IPS-18c (cell line): ENCODE measurements around the gene FBXO22.
"Not testable (repeated sequence)": the region's sequence is repeated elsewhere in the genome, so short reads cannot be mapped to it uniquely, and the experiment has no call there.

Experiments used
- H3K4me3 ChIP-seq: 2 replicates; pipeline ENCODE4 v1.7.0; 2013; ENCODE audit warnings: low read depth, mild to moderate bottlenecking, low read length, moderate library complexity; ENCODE audit not compliant: insufficient read depth
- H3K9me3 ChIP-seq: one replicate; pipeline ENCODE4 v1.6.1; 2013; ENCODE audit warnings: mild to moderate bottlenecking, low read length, moderate library complexity; ENCODE audit not compliant: control insufficient read depth, insufficient read depth

Gene FBXO22

DNA sequence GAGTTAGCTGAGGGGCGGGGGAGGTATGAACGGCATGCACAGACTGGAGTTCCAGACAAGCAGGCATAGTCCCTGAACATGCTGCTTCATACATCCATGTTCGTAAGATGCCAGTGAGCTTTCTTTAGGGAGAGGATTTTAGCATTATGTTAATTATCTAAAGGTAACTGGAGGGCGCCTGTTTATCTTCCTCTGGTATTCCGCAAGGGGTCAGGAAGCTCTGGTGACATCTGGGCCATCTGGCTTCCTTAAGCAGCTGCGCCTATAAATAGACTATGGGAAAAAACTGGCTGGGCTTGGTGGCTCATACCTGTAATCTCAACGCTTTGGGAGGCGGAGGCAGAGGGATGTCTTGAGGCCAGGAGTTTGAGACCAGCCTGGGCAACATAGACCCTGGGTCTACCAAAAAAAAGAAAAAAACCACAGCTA, 1.5 kb upstream of the FBXO22 start:
- Histone ChIP-seq H3K4me3 (no peak overlapping the region), H3K9me3 (no peaks in the 10 kb centered on the region)

DNA sequence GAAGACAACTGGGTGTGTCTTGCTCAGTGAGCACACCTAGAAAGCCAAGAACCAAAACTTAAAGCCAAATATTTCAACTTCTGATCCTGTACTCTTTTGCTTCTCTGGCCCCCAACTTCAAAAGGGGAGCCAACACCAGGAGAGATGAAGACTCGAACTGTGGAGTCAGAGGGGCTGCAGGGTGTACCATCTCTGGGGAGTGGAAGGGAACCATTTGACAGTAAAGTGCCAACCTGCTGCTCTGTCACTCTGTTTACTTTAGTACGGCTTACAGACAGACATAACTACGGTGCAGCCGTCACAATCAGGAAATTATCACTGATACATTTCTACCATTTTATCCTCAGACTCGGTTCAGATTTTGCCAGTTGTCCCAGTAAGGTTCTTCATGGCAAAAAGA, 1.6 kb downstream of the FBXO22 start:
- H3K9me3 ChIP-seq: no peaks in the 10 kb centered on the region
- H3K4me3 ChIP-seq: no peak overlapping the region

DNA sequence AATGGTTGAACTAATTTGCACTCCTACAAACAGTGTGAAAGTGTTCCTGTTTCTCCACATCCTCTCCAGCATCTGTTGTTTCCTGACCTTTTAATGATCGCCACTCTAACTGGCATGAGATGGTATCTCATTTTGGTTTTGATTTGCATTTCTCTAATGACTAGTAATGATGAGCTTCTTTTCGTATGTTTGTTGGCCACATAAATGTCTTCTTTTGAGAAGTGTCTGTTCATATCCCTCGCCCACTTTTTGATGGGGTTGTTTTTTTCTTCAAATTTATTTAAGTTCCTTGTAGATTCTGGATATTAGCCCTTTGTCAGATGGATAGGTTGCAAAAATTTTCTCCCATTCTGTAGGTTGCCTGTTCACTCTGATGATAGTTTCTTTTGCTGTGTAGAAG, 6.7 kb downstream of the FBXO22 start:
- H3K9me3 ChIP-seq, H3K4me3 ChIP-seq: not testable (repeated sequence)

DNA sequence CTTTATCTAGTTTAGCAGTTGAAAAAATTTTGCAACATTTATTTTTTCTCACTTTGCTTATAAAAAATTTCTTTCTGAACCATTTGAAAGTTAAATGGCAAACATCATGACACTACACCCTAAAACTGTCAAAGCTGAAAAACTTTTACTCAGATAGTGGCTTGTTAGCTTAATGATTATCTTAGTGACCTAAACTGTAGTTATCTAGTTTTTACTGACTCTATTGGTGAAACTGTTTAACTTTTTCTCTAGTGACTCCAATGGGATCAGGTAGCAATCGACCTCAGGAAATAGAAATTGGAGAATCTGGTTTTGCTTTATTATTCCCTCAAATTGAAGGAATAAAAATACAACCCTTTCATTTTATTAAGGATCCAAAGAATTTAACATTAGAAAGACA, 13.3 kb downstream of the FBXO22 start:
- no peaks in the 10 kb centered on the region for H3K9me3 ChIP-seq
- H3K4me3 ChIP-seq: no peak overlapping the region

DNA sequence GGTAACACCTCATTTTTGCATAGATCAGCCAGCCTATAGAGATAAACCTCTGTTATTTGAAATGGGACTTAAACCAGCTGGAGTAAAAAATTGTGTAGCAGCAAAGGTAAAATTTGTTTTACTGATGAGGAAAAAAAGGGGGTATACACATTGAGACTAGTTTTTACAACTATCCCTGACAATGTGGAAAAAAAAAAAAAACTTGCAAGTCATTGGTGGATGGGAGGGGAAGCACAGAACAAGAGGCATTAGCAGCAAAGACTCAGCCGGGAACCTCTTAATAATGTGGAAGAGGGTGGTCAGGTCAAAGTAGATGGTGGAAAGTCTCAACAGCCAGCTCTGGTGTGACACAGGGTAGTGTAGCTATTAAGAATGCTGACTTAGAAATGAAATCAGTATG, 14.5 kb downstream of the FBXO22 start:
- H3K4me3 ChIP-seq: no peak overlapping the region
- no peaks in the 10 kb centered on the region for H3K9me3 ChIP-seq

DNA sequence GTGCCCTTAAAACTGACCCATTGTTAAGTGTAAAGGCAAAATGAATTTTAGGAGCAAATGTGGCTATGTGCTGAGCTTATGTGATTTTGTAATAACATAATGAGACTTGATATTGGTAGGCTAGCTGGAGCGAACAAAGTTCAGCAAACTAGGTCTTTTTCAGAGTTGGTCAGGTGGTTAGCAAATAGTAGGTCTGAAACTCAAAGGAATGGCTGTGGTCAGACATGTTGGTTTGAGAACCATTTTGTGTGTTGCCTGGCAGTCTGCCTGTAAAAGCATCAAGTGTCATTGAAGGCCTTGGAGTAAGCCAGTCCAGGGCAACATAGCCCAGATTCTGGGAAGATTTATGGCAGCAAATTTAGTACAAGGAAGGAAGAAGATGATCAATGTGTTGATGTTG, 16.4 kb downstream of the FBXO22 start:
- Histone ChIP-seq H3K4me3 (no peak overlapping the region), H3K9me3 (no peaks in the 10 kb centered on the region)

DNA sequence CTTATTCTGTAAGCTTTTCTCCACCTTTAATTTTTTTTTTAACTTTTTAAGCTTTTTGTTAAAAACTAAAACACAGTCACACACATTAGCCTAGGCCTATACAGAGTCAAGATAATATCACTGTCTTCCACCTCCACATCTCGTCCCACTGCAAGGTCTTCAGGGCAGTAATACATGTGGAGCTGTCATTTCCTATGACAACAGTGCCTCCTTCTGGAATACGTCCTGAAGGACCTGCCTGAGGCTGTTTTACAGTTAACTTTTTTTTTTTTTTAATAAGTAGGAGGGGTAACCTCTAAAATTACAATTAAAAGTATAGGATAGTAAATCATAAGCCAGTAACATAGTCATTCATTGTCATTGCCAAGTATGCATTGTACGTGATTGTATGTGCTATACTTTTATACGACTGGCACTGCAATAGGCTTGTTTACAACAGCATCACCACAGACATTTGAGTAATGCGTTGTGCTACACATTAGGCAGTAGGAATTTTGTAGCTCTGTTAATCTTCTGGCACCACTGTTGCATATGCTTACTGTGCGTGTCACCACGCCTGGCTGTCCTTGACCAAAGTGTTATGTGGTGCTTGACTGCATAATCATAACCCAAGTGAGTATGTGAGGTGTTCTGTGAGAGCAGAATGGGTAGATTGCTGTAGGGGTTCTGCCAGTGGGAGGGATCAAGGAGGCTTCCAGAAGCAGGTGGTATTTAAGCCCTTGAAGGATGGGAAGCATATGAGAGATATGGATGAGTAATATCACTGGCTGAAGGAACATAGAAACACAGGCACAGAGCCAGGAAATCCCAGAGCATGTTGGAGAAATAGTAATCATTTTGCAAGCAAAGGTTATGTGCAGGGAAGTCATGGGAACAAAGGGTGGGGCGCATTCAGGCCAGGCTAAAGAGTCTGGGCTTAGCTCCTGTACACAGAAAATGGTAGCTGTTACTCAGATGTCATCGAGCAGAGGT, 18.3 kb downstream of the FBXO22 start:
- H3K4me3 ChIP-seq: no peak overlapping the region
- no peaks in the 10 kb centered on the region for H3K9me3 ChIP-seq

DNA sequence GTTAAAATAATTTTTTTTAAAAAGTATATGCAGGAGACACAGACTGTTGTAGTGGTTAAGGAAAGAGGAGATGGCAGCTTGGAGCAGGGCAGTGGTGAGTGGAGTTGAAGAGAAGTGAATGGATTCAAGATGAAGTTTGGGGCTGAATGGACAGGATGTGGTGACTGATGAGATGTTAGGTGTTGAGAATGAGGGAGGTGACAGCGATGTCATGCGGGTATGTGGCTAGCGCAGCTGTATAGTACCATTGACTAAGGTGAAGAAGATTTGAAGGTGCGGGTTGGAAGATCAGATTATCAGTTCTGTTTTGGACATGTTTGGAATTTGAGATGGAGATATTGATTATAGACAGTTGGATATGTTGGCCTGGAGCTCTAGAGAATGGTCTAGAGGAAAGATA, 20.1 kb downstream of the FBXO22 start:
- Histone ChIP-seq H3K4me3 (no peak overlapping the region), H3K9me3 (no peaks in the 10 kb centered on the region)

DNA sequence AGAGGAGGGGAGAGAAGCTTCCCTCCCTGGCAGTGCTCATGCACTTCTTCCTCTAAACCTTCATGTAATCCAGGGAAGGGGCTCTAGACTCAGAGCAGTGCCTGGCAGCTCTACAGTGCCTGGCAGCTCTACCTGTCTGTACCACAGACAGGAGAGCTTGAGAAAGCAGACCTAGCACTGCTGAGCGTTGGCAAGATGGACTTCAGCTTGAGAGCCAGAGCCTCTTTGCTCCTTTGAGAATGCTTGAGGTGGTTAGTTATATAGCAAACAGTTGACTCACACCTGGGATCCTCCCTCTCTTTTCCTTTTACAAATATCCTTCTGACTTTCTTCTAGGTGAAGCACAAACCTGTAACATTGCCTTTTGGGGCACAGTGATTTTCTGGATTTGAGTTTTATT, 20.9 kb downstream of the FBXO22 start:
- Histone ChIP-seq H3K9me3 (no peaks in the 10 kb centered on the region), H3K4me3 (no peak overlapping the region)

DNA sequence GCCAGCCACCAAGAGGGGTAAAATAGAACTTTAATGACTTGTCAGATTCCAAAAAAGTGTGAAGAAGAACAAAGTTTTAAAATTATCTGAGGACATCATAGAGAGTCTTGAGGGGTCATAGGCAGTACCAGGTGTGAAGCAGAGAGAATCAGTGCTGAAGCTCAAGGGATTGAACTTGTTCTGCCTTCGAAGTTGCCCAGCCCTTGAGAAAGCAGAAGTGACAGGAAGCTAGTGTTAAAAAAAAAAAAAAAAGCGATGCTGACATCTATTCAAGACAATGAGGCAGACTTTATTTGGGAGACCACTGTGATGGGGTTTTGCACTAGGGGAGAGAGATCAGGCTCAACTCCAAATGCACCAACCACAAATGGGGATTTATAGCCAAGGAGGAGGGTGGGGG, 21.8 kb downstream of the FBXO22 start:
- Histone ChIP-seq H3K9me3 (no peaks in the 10 kb centered on the region), H3K4me3 (no peak overlapping the region)

DNA sequence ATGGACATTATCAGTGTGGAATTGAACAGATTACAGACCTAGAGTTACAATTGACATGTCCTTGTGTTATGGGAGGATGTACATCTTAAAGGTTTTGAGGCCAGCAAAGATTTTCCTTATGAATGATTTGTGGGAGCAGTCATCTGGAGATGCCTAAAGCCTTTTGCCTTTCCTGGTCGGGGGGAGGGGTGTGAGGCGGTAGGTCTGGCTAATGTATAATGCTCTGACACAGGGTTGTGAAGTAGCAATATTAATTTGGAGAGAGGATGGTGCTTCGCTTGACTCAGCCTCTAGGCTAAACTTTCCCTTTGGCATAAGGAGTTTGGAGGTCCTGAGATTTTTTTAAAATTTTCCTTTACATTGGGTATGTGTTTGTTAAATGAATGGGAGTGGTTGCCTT, 23.3 kb downstream of the FBXO22 start:
- no peak overlapping the region for H3K4me3 ChIP-seq
- H3K9me3 ChIP-seq: no peaks in the 10 kb centered on the region

DNA sequence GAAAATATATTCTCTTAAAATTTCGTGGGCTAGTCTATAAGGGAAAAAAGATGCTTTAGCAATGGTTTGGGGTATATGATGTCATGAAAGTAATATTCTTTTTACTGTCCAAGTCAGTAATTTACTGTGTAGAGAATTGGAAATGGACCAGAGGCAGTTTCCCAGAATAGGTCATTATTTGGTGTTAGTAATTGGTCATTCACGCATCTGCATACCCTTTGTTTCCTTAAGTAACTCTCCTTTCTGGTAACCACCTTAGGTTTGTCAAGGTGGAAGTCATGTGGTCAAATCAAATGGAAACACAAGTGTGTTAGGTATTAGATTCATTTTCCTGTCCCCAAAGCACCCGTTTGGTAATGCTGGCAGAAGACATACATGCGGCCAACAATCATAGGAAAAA, 23.9 kb downstream of the FBXO22 start:
- Histone ChIP-seq H3K4me3 (no peak overlapping the region), H3K9me3 (no peaks in the 10 kb centered on the region)

DNA sequence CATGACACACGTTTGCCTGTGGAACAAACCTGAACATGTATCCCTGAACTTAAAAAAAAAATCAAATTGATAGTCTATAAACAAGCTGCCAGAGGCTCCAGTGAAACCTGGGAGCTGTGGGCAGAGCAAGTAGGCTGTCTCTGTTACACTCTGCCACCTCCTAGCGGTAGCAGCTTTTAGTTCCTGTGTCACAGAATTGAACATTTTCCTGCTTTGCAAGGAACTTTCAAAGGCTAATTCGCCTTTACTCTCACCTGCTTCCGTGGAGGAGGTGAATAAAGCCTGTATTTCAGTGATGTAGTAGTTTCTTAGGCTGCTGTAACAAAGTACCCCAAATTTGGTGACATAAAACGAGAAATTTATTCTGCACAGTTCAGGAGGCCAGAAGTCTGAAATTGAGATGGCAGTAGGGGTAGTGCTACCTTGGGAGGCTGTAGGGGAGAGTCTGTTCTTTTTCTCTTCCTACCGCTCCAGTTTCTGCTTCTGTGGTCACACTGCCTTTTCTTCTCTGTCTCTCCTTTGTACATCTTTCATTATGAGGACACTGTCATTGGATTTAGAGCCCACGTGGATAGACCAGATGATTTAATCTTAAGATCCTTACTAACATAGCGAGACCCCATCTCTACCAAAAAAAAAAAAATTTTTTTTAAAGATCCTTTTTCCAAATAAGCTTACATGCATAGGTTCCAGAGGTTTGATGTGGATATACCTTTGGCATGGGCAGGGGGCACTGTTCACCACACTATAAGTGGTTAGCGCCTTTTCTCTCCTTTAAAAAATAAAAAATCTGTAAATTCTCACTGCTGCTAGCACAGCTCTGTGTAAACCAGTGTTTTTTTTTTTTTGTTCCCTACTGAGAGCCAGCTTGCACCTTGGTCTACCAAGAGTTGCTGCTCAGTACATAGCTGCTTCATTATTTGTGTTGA, 25.3 kb downstream of the FBXO22 start:
- Histone ChIP-seq H3K9me3 (no peaks in the 10 kb centered on the region), H3K4me3 (no peak overlapping the region)

DNA sequence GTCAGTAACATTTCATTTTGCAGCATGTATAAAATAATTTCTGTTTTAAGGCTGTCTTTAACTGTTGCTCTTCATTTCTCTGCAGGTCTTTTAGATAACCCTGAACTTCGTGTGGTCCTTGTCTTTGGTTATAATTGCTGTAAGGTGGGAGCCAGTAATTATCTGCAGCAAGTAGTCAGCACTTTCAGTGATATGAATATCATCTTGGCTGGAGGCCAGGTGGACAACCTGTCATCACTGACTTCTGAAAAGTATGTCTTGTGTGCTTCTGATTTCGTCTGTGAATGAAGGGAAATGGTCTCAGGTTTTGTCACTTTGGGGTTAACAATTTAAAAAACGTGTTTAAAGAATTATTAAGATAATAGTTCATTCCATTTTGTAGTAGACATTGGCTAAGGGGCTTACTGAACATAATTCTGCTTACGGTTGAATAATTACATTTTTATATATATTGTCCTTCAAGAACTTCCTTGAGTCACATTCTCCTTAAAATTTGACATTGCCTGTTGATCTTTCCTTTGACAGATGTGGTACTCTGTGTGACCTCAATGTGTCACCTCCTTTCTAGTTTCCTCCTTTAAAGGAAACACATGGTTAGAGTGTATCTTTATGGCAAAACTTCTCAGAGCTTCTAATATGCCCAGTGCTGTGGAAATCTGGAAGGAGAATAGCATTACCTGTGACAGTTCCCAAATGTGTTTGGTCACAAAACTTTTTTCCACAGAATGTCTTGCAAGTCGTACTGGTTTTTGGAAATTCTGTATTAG, 26.3 kb downstream of the FBXO22 start:
- no peaks in the 10 kb centered on the region for H3K9me3 ChIP-seq
- no peak overlapping the region for H3K4me3 ChIP-seq

DNA sequence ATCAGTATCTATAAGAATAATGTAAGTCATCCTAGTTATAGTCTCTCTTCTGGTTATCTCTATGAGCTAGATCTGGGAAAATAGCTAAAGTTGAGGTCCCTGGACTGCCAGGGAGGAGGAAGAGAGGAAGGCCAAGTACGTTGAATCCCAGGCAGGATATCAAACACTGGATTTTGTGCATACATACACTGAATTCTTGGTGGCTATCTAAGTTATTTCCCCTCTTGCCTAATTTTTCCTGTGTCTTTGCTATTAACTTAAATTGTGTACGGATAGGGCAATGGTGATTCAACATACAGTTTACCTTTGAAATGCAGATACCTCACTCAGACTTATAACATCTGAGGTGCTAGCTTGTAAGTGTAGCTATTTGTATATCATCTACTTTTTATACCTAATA, 27.2 kb downstream of the FBXO22 start:
- Histone ChIP-seq H3K4me3 (no peak overlapping the region), H3K9me3 (no peaks in the 10 kb centered on the region)

DNA sequence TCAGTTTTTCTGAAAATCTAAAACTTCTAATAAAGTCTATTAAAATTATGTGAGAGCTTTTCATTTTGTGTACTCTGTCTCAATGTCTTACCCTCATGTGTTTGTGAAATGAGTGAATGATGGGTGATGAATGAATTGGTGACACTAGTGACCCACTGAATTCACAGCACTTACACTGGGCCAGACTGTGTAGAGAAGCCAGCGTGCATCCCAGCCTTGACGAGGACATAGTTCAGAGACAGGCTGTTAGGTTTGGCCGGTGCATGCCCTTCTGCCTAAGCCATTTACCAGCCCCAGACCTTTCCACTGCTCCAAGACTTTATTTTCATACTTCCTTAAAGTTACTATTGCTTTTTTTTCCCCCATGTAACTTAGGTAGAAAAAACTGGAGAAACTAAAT, 38.8 kb downstream of the FBXO22 start:
- Histone ChIP-seq H3K4me3 (no peak overlapping the region), H3K9me3 (no peaks in the 10 kb centered on the region)

DNA sequence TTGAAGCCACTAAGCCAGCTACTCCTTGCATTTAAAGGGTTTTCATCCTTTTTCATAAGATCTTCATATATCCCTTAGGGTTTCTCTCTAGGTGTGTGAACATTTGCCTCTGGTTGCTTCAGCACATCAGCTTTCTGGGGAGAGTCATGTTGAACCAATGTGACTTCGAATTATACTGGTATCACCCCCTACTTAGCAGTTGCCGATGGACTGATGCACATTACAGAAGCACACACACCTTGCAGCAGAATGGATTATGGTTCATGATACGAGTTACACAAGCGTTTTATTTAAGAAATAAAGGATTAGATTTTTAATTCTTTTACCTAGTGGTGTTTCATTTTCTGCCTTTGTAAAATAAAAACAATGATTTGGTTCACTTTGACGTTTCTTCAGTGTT, 39.6 kb downstream of the FBXO22 start:
- no peaks in the 10 kb centered on the region for H3K9me3 ChIP-seq
- H3K4me3 ChIP-seq: no peak overlapping the region
